Left cardiac atrium (tissue), 4 donors: ENCODE data around the gene KIAA1217. TPM values are rescaled to one million over a fixed set of nuclear protein-coding genes. Genes with fewer than 3 reads are reported as not detected.
"Not testable (repeated sequence)": the region's sequence is repeated elsewhere in the genome, so short reads cannot be mapped to it uniquely, and the experiment has no call there.

Experiments
- ATAC-seq, 2 donors: fragments of 200-7000 bp; cut with Tn5 transposase; one replicate each; pipeline ENCODE4 v1.9.1; 2020; ENCODE audit warnings: mild to moderate bottlenecking in 2 of 2, moderate library complexity in 2 of 2
- DNase-seq: peaks from one replicate; pipeline ENCODE4 v3.0.0-alpha.2; 2020
- intact Hi-C, 2 donors: fragments of 100-400 bp; cut with DNase I; formaldehyde crosslinking; loops; one replicate each; pipeline versions ENCODE4 v1.14.1 to v1.15.1; 2022 to 2023
- total RNA-seq, 2 donors: library from RNA; stranded (reverse); fragmentation: NEBNext Ultra II Directional; extraction: Animal tissue kit (Norgen Biotek cat#: 25700); gene quantifications; one replicate each; pipeline ENCODE4 v1.2.1, GENCODE V29; 2021
- donor health status: DM: no; HTN: yes; CAD: no.
- donor health status: DM: no; HTN: yes; CAD: no; lungs with severe emphysema.
- donor health status: DM: yes; HTN: yes; CAD: no.
- donor health status: Dilated cardiomyopathy.

The KIAA1217 gene
- total RNA-seq, 2 donors from 2014 or later: 19.5 to 32.6 TPM

DNA sequence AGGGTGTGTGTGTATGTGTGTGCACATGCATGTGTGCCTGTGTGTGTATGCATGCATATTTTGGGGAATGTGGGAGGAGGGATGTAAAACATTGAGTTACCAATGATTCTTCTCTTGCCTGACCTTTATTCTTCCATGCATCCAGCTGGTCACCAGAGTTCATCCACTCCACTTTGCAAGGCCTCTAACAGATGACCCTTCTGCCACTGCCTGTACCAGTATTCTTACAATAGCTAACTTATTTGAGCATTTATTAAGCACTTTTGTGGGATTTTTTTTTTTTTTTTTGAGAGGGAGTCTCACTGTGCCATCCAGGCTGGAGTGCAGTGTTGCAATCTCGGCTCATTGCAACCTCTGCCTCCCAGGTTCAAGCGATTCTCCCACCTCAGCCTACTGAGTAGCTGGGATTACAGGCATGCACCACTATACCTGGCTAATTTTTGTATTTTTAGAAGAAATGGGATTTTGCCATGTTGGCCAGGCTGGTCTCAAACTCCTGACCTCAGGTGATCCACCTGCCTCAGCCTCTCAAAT, 233.8 kb downstream of the KIAA1217 start:
- intact Hi-C loops, ATAC-seq, DNase-seq: not testable (repeated sequence)

DNA sequence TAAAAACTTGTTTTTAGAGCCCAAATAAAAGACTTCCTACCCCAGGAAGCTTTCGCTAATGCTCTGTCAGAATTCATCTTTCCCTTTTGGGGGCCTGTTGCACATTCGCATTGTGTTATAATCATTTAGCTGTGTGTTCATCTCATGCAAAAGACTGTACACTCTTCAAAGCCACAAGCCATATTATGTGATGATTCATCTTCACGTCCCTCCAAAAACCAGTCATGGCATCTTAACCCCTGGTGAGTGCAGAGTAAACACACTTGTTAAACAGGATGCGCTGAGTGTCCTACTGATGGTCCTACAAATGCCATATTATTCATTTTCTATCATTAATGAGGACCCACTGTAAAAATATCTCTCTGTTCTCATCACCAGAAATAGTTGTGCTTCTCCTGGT, 235.4 kb downstream of the KIAA1217 start:
- no peak for ATAC-seq
- intact Hi-C loops: no loop called here
- no peak for DNase-seq

DNA sequence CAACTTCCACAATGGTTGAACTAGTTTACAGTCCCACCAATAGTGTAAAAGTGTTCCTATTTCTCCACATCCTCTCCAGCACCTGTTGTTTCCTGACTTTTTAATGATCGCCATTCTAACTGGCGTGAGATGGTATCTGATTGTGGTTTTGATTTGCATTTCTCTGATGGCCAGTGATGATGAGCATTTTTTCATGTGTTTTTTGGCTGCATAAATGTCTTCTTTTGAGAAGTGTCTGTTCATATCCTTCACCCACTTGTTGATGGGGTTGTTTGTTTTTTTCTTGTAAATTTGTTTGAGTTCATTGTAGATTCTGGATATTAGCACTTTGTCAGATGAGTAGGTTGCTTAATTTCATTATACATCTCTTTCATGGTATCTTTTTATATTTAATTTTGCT, 237.0 kb downstream of the KIAA1217 start:
- not testable (repeated sequence) for ATAC-seq, DNase-seq
- intact Hi-C loops: loop anchor here in 1 of 2 donors (1.0 kb wide), 1 partner anchor 27 kb away; no protein-coding TSS in a partner anchor

DNA sequence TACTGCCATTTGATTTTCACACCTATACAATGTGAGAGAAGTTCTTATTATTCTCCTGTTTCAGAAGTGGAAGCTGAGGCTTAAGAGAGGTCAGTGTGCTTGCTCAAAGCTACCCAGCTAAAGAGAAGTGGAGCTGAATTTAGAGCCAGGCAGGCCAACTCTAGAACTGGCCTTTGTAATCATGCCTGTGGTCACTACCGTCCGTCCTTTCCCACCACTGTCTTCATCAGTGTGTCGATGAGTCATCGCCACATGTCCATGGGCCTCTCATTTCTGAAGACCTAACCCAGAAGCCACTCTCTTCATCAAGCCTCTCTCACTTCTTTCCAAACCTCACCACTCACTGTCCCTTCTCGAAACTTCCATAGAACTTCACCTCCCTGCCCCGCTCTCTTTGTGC, 237.8 kb downstream of the KIAA1217 start:
- peak in 1 of 2 donors; percentile 49 for ATAC-seq
- DNase-seq: no peak
- intact Hi-C loops: loop anchor here in 1 of 2 donors (1.0 kb wide), 1 partner anchor 27 kb away; no protein-coding TSS in a partner anchor

DNA sequence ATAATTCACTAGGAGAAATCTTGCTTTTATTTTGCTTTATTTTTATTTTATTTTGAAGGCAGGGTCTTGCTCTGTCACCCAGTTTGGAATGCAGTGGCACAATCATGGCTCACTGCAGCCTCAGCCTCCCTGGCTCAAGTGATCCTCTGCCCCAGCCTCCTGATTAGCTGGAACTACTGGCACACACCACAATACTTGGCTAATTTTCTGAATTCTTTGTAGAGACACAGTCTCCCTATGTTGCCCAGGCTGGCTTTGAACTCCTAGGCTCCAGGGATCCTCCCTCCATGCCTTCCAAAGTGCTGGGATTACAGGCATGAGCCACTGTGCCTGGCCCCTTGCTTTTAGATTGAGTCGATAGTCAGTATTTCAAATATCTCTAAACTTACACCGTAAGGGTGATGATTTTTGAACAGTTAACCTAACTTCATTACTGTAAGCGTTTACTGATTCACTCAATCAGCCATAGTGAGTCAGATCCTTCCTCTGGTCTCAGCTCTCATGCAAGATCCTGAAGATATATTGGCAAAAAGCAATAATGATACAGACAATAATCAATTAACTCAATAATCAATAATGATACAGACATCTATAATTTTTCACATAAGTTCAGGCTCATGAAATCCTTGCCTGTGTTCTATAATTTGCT, 239.5 kb downstream of the KIAA1217 start:
- ATAC-seq (no peak), DNase-seq (no peak)
- intact Hi-C loops: no loop called here

DNA sequence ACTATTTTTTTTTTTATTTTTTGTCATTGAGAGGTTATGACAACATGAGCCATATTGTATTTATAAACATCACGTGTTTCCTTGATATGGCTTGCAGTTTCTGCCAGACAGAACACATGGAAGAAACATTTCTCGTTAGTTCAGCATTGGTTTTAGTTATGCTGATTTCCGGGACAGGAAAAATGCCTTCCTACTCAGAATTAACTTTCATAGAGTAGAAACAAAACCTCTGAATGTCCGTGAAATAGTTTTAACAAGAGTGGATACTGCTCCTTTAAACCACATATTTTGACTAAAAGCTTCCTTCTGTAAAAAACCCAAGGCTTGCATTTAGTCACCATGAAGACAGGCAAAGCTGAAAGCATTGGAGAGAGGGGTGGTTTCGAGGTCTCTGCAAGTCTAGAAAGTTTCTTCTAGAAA, 240.4 kb downstream of the KIAA1217 start:
- no peak for DNase-seq
- peak; percentile 64 to 78 for ATAC-seq
- intact Hi-C loops: no loop called here

DNA sequence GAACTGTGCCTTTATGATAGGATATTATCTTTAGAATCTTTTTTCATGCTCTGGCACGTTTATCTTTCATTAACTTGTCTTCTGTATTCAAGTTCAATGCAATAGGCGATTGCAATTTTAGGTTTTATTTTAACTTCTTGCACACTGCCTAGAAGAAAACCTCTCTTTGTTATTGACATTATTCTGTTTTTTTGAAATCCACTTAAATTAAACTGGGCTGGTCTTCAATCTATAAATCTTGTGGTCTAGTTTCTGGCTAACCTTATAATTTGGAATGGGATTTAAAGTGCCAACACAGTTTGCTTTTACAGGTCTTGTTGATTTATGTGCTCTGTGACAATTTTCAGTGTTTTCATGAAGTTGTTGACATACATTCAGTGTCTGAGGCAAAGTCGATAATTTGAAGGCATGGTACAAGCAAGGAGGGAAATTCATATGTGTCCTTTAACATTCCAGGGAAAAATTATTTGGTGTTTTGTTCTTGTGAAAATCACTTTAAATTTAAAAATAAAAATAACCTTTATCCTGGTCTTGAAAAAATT, 240.9 kb downstream of the KIAA1217 start:
- intact Hi-C loops: no loop called here
- DNase-seq (no peak), ATAC-seq (no peak)

DNA sequence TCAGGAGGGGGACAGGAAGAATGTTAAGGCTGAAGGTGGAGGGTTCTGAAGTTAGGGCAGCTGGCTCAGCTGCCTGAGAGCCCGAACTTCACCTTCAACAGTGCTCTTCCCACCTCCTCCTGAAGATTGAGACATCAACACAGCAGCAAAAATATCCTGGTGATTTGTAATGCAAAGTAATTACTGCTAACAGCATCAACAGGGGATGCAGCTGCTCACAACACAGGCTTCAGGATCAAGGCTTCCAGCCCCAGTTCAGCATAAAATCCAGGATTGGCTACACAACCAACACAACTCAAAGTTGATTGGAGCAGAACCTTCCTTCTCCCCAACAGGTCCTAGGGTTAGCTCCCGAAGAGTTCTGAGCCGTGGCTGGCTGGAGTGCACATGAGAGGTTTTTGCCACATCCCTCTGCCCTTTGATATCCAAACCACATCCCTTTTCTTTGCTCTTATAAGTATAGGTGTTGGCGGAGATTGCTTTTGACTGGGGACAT, 242.4 kb downstream of the KIAA1217 start:
- no peak for DNase-seq
- ATAC-seq: peak in 1 of 2 donors; percentile 13
- intact Hi-C loops: no loop called here

DNA sequence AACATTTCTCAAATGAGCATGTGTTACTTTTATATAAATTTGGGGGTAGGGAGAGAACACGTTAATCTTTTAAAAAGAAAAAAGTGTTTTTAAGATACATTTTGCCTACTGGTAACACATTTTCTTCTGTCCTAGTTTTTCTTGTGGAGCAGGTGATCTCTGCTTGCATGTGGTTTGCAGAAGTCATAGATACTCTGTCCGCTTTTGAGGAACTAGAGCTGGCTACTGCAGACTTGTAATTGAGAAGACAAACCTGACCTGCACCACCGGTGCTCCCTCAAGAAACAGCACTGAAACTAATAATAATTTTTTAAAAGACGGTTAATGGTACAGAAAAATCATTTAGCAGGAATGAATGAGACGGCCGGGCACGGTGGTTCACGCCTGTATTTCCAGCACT, 243.1 kb downstream of the KIAA1217 start:
- intact Hi-C loops: no loop called here
- ATAC-seq (no peak), DNase-seq (no peak)

DNA sequence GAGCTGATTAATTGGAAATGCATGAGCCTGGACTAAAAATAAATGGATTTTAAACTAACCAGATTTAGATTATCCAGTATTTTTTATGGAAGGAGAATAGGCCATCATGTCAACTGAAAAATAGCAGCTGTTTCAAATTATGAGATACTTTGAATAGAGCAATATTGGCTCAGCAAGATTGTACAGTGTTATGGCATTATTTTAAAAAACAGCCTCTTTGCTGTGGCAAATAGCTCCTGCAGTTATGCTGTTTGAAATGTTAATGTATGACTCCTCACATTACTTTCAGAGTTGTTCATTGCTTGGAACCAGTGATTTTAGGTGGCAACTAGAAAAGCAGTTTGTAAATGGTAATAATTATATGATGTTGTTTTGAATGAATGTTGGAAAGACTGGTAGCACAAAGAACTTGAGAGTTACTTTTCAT, 244.5 kb downstream of the KIAA1217 start:
- intact Hi-C loops: no loop called here
- no peak for ATAC-seq

DNA sequence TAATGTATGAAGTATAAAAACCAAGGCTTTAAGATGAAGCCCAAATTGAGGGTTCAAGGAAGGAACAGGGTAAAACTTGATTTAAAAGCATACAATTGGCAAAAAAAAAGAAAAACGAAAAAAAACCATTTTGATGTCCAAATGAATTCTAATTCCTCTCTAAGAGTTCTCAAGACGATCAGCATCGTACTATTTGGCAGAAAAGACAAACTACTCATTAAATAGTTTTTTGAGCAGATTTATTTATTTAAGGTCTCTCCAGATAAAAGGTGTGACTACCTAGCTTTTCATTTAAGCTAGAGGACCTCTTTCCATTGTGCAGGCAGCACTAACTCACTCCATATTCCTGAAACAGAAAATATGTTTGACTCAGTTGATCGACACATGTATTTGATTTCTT, 245.0 kb downstream of the KIAA1217 start:
- DNase-seq (no peak), ATAC-seq (no peak)
- intact Hi-C loops: no loop called here

More for the DNA sequence above, 244.5 kb downstream of the KIAA1217 start:
- no peak for DNase-seq

DNA sequence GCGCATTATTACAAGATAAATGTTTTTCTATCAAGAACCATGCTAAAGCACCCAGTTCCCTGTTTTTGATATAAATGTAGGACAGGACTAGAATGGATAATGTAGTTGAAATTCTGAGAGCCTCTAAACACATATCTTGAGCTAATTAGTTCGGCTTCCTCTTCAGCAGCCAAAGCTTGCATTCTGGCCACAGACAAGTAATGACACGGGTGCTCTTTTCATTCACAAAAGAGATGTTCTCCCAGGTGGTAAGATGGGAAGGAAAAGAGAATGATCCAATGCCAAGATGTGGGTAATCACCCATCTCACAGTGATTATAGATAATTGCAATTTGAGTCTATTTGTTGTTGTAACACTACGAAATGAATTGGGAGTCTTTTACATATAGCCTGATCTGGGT, 246.5 kb downstream of the KIAA1217 start:
- intact Hi-C loops: no loop called here
- no peak for DNase-seq

DNA sequence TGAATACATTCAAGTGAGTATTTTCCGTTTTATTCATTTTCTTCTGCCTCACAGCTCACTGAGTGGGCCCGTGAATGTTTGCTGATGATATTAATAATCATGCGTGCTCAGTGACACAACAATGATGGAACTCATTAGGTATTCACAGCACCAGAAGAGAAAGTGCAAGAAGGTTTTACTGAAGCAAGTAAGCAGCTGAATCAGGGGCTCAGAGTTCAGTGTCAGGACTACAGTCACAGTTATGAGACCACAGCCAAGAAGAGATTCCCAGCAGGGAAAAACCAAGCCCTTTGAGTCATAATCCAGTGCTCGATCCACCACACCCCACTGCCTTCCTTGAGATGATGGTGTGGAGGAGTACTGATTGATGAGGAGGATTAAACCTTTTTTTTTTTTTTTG, 247.4 kb downstream of the KIAA1217 start:
- intact Hi-C loops: no loop called here
- DNase-seq (no peak), ATAC-seq (peak in 1 of 2 donors; percentile 78)

More for the DNA sequence above, 246.5 kb downstream of the KIAA1217 start:
- ATAC-seq: no peak

DNA sequence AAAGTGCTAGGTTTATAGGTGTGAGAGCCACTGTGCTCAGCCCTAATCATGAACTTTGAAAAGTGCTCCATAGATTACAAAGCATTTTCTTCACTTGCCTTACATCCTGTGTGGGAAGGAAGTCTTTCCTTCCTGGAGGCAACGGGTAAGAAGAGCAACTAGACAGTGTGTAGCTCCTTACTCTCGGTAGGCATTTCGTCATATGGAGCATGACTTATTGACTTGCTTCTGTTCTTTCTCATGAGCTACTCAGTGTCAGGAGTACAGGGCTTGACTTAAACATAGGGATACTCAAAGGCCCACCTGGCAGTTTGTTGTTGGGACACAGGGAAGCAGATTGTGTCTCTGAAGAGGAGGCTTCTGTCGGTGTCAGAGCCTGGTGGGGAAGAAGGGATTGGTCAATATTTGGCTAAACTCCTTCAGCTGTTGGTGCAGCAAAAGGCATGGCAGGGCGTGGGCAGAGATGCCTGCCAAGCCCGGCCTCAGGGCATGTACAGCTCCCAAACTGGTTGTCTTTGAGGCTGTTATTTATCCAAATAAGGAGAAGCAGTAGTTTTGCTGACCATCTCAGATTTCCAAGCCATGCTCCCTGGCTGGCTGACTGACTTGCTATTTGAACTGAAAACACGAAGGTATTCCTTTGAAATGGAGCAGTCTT, 248.9 kb downstream of the KIAA1217 start:
- intact Hi-C loops: no loop called here
- DNase-seq (no peak), ATAC-seq (peak; percentile 41 to 47)

DNA sequence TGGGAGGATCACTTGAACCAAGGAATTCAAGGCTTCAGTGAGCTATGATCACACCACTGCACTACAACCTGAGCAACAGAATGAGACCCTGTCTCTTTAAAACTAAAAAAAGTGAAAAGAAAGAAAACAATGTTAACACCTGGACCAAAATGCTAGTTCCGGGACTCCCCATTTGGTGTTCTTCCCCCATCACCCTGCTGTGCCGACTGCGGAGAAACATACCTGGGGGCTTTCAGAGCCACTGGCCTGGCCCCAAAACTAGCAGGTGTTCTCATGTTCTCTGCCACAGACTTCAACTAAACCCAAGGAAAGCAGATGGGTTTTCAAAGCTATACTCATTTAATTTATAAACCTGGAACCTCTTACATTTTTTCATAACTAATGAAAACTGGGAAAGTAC, 250.9 kb downstream of the KIAA1217 start:
- intact Hi-C loops: no loop called here
- no peak for ATAC-seq
- no peak for DNase-seq

DNA sequence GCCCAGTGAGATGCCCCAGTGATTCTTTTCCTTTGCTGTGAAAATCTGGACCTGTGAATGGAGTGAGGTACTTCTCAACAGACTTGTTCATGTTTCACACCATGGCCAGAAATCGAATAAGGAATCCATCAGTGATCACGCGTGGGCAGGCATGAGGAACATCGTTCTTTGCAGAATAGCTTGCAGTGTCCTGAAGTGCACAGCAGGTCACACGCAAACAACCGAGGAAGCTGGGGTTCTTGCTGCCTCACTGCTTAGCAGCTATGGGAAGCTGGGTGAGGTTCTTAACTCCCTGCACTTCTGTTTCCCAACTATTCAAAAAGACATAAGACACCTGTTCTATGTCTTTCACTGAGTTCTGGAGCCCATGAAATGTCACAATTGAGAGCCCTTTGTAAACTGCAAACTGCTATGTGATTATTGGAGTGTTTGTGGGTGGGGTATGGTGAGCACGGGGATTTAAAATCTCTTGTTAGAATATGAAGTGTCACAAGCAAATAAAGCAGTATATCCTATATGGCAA, 253.4 kb downstream of the KIAA1217 start:
- intact Hi-C loops: no loop called here
- no peak for ATAC-seq
- no peak for DNase-seq

DNA sequence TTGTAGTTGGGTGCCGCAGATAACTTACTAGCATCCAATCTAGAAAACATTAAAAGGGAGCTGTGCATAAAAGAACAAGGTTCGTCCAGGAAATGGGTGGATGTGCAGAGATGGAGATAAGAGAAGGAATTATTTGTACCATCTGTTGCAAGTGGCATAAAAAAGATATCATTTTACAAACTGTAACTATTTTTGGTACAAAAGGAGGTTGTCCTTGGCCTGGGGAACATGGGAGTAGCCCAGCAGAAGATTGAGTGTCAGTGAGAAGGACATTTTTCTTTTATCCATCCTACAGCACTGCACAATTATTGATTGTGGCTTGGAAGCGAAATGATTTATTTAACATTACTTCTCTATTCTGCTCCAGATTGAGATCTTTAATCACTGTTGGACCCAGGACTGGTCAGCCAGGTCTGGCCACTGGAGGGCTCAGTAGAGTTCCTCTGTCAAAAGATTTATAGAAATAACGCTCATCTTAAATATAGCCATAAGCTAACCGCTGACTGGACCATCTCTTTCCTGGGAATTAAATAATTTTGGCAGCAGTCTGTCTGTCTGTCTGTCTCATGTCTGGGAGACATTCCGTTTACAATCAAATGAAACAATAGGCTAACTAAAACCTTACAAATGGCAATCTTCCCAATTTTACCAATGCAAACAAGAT, 254.1 kb downstream of the KIAA1217 start:
- no peak for ATAC-seq
- intact Hi-C loops: no loop called here
- DNase-seq: no peak

DNA sequence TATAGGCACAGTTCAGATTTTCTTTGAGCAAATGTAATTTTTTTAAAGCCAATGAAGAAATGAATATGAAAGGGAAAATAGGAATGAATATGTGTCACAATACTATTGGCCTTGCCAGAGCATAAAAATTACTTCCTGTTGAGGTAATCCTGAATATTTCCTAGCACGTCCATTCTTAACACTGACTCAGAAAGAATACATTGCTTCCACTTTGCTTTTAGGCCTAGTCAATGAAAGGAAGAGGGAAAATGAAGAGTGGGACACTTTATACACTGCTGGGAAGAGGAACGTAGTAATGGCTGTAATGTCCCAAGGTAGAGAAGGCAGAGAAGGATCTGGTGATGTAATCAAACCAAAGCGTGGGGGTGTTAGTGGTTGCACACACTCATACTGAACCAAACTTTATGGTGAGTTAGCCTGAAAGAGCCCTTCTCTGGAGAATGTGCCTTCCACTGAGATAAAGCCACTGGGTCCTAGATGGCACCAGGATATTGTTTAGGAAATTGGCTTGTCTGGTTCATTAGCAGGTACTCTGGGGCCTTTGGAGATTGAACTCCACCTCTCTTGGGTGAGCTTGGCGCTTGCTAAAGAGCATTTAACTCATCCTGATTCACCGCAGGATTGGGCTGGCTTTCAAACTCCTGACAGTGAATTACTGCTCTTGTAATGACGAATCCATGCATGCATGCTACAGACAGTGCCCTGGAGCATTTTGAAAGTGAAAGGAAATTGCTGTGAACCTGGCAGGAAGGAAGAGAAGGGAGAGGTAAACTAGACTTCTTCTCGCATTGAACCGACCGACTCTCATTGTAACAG, 254.9 kb downstream of the KIAA1217 start:
- no peak for DNase-seq
- intact Hi-C loops: no loop called here

More for the DNA sequence above, 254.9 kb downstream of the KIAA1217 start:
- ATAC-seq: peak; percentile 42 to 49
